ENCODE results near the gene LAMA2.

LAMA2 gene

DNA sequence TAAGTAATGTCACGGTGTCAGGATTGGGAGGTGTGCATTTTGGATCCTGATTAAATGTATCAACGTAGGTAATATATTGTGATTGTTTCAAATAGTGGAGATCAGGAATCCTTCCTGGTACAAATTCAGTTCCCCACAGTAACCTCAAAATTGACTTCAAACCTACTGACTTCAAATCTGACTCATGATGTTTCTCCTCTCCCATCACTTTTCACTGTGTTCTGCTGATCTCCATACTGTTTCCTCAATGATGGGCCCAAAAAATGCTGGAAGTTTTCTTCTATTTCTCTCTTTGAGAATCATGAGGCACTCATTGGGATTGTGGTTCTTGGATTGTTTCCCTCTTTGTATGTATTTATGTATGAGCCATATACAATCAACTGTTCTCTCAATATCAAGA lies 35.9 kb downstream of the LAMA2 start:
- no peak for DNase-seq (ENCODE audit: low spot score)

DNA sequence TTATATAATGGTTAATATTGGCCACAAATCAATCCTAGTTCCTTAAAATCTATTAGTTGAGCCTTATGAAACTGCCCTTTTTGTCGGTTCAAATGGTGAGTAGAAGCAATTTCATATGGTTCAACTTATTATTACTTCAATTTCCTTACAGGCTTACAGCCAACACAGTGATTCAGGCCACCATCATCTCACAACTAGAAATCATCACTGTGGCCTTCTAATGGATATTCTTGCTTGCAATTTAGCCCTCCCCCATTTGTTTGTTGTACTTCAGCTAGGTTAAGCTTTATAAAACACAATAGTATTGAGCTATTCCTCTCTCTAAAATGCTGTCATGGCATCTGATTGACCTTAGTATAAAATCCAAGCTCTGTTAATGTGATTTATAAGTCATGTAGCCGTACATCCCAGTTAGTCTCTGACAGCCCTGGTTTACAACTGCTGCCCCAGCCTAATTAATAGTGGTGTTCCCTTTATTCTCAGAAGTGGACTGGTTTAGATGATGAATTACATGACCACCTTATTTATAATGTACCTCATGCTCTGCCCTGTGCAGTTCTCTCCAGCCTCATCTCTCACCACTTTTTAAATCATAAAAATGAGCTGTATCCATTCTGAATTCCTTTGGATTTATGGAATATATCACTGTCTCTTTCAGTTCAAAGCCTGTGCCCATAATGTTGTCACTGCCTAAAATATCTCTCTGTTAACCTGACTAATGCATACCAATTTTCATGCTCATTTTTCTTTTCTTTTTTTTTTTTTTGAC lies 36.7 kb downstream of the LAMA2 start:
- DNase-seq (ENCODE audit: low spot score), result no peak

DNA sequence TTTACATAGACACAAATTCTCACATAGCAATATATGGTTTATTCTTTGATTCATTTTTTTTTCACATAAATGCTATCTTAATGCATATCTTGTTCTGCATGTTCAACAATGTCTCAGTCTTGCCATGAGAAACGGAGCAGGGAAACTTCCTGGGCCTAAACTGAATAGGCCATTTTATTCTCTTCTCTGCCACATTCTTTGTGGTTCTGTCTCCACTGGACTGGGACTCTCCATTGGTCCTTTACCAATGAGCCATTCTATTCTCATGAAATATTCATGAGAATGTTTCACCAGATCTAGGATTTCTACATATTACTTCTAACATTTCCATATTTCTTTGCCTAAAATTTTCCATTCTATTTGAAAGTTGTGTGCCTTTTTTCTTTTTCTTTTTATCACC lies 42.8 kb downstream of the LAMA2 start:
- no peak for DNase-seq (ENCODE audit: low spot score)

GRCh38 chr6:128929869-128930268 lies 46.9 kb downstream of the LAMA2 start:
- DNase-seq (ENCODE audit: low spot score), result no peak

- no peak for DNase-seq (ENCODE audit: low spot score)
Observed at GRCh38 chr6:128930321-128930720, 47.4 kb downstream of the LAMA2 start.

DNA sequence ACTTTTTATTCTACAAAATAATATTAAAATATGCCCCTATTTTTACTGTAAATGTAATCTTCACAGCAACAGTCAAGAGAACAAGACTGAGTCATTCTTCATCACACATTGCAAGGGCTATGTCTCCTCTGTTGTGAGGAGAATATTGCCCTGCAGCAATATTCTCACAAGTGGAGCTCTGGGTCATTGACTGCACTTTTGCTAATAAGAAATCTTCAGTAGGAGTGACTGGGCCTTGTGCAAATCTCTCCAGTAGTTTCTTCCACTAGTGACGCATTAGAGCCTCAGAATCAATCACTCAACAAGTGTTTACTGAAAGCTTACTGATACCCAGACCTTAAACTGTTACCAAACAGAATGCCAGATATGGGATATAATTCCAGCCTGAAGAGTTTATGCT lies 49.1 kb downstream of the LAMA2 start:
- DNase-seq (ENCODE audit: low spot score), result no peak

DNA sequence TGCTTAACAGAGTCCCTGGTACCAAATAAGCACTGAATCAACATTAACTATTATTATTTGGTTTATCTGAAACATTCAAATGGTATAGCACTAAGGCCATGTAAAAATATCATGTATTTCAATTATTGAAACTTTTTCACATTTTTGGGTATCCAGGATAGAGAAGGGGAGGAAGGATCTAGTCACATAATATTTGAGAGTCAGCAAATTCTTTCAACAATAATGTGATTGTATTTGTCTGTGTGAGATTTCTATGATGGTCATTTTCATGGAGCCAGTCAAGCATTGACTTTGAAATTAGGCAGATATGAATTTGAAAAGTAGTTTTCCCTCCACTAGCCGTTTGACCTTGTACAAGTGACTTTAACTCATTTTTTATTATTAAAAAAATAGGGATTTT lies 67.9 kb downstream of the LAMA2 start:
- no peak for DNase-seq (ENCODE audit: low spot score)

DNA sequence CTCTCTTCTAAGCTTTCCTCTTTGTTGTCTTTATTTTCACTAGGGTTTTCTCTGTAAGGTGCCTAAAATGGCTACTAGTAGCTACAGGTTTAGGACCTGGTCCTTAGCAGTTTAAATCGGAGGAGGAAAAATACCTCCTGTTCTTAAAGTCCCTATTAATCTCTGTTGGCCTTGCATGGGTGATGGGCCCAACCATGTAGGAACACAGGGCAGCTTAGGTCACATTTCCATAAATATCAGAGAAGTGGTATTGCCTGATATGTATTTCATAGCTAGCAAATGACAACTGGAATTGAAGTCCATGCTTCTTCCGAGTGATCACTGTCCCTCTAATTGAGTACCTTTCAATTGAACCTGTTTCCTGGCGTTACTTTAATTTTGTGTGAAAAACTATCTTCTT lies 70.0 kb downstream of the LAMA2 start:
- no peak for DNase-seq (ENCODE audit: low spot score)

DNA sequence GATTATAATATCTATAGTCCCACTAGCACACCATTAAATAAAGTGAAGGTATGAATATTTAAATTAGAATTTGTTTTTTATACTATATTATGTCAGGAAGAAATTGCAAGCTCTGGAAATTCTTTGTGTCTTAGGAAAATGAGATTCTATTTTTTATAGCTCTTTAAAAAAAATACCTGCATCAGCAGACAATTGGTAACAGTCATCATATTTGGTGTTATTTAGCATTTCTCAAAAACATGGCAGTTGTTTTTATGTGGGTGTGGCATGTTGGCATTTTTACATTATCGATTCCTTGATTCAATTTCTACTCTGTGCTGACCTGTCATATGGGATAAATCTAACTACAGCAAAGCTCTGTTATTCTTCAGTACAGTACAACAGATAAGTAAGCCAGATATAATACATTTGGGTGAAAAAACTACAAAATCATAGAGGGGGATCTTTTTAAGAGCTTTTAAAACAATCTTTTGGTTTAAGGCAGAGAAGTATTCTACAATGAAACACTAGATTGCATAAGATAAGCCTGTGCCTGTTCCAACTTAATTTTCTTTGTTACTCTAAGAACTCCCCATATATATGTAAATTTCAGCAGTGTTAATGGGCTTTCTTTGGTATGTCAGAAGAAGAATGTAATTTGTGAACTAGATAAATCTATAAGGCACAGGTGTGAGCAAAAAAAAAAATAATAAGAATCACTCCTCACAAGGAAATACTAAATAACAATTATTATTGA lies 71.5 kb downstream of the LAMA2 start:
- no peak for DNase-seq (ENCODE audit: low spot score)

GRCh38 chr6:128963561-128963960 lies 80.6 kb downstream of the LAMA2 start:
- DNase-seq (ENCODE audit: low spot score), result no peak

DNA sequence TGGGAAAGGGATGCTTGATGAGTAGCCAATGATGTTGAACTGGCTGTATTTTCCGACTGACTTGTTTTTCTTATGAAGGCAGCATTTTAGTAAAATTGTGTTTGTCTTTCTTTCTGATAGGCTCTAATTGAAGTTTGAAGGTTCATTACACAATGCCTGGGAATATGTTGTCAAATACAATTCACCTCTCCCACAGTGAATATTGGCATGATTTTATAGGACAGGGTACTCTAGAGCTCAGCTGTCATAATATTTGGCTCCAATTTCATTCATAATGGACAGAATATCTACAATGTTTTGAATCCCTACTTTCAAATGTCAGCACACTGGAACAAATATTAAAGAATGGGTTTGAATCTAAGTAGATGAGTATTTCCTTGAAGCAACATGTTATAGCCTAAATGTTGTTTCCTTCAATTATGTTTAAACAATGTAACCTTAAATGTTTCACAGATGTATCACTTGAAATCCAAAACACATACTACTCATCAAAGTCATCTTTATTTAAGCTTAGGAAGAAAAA lies 81.4 kb downstream of the LAMA2 start:
- DNase-seq (ENCODE audit: low spot score), result no peak

- DNase-seq (ENCODE audit: low spot score), result no peak
Observed at GRCh38 chr6:128964771-128965170, 81.8 kb downstream of the LAMA2 start.

DNA sequence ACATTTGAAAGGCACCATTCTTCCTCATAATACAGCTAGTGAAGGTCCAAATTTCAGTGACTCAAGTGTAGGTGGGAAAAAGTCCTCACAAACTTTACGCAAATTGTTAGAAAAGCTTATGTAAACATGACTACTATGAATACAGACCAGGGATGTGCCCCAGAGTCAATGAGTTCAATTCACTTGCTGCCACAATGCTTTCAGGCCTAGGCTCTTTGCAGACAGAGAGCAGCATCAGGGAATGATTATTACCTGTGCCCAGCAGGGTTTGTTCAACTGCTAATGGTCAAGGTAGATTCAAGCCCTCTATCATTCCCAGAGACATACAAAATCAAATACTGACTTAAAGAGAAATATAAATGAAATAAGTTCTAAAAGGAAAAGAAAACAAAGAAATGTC lies 84.0 kb downstream of the LAMA2 start:
- DNase-seq (ENCODE audit: low spot score), result no peak

DNA sequence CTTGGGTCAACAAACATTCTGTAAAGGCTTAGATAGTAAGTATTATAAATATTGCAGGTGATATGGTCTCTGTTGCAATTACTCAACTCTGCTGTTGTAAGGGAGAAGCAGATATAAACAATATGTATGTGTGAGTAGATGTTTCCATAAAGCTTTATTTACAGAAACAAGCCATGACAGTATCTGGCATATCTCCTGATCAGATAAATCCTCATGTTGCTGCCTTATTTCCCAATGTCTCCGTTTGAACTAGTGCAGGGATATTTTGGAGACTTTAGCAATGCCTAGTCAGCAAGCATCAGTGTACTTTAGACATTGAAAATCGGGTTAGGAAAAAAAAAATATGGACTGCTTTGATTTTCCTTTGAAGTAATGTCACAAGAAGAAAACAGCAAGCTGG lies 96.1 kb downstream of the LAMA2 start:
- DNase-seq (ENCODE audit: low spot score), result no peak

- DNase-seq (ENCODE audit: low spot score), result no peak
Observed at GRCh38 chr6:128981716-128982115, 98.8 kb downstream of the LAMA2 start.

- no peak for DNase-seq (ENCODE audit: low spot score)
Observed at GRCh38 chr6:128990360-128990759, 107.4 kb downstream of the LAMA2 start.

- DNase-seq (ENCODE audit: low spot score), result no peak
Observed at GRCh38 chr6:128990915-128991314, 108.0 kb downstream of the LAMA2 start.

GRCh38 chr6:128993166-128993565 lies 110.2 kb downstream of the LAMA2 start:
- no peak for DNase-seq (ENCODE audit: low spot score)

DNA sequence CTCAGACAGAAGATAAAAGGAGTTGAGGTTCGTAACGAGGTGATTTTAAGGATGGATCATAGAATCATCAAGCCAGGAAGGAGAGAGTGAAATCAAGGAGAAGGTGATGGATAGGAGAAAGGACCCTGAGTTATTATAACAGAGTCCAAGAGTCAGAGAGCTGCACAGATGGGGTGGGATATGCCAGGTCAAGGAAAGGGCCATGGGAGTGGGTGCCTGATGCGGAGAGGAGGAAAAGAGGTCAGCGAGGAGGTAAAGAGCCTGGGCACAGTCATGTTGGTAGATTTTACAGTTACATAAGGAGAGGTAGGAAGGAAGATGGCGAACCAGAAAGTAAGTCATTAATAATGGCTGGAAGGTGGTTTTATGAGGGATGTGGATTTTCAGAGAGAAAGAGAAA lies 114.9 kb downstream of the LAMA2 start:
- no peak for DNase-seq (ENCODE audit: low spot score)

- no peak for DNase-seq (ENCODE audit: low spot score)
Observed at GRCh38 chr6:129006724-129007514, 124.0 kb downstream of the LAMA2 start.

- no peak for DNase-seq (ENCODE audit: low spot score)
Observed at GRCh38 chr6:129007701-129008373, 124.9 kb downstream of the LAMA2 start.

GRCh38 chr6:129008591-129008990 lies 125.7 kb downstream of the LAMA2 start:
- no peak for DNase-seq (ENCODE audit: low spot score)
